Stimulated activated CD8-positive, alpha-beta memory T cell treated with anti-CD3 and anti-CD28 coated beads, Interleukin-15, amount 100 ng/mL, for 1 hour (primary cell): ENCODE measurements around the gene VWC2L.

Experiments
- DNase-seq: peaks from one replicate; pipeline ENCODE4 v3.0.0-alpha.2; 2020; ENCODE audit warnings: low read depth

The VWC2L gene

DNA sequence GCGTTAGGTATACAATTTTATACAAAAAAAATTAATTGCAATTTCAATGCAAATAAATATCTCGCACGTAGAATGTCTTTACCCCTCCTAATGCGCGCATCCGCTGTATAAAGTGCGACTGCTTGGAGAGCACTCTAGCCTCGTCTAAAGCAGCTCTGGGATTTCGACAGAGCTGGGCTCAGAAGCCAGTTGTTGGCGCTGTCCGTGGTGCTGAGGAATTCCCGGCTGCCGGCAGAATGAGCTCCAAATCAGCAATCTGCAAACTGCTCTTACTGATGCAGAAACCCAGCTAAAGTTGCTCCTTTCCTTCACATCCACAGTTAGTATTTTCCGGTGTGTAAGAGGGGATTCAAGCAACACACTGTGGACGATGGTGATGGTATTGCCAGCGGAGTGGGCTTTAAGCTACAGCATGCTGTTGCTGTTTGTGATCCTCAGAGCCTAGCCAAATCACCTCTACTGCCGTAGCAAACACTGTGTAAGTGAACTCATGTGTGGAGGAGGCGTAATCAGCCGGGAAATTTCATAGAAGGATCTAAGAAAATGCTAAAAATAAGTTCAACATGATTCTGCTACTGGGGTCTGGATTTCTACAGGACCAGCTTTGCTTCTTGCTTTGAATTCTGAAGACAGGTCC, at the start of gene VWC2L:
Gene VWC2L (plus strand): TSS at position 137 of the 637 bp plus-strand sequence. CDS start 3,140 bp downstream, outside the sequence.
- DNase-seq: no peak

DNA sequence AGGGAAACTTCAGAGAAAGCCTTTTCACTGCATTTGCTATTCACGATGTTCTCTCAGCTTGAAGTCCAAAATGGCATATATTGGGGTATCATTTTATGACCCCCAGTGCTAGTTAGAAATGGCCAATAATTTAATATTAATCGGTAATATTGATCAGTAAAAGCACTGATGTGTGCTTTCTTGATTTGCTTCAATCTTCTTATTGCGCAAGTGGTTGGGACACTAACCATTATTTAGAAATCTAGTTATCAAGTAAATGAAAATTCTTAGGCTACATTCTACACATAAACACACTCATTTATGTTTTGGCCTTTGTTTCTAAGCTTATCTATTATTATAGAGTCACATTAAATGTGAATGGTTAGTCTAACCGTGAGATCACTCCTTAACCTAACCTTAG, 49.7 kb upstream of the VWC2L start:
- no peak for DNase-seq

DNA sequence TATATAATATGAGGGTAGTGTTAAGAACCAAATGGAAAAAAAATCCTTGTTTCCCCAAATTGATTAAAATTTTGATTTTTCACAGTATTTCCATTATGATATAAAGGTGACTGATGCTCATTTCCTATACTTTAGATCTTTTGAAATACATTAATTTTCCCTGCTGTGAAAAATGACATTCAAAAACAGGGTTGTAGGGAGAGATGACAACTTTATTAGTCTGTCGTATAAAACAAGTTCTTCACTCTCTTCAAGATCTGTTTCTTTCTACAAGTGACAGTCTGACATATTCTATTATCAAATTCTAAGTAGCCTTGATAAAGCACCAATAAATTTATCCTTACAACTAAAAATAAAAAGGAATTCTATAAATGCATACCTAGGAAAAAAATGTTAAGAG, 45.3 kb upstream of the VWC2L start:
- no peak for DNase-seq

DNA sequence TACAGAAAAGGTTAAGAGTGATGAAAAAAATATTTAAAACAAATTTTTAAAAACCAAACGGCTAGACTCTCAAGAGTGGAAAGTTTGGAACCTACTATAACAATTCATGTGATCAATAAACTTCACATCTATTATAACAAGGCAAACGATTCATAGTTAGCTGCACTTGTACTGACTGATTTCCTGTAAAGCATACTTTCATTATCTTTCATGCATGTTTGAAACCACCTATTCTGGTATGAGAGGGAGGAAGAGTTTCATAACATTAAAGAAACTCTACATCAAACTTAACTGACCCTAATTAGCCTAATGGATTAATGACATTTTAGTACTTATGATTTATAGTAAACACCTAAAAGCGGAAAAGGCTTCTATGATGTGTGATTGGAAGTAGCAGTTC, 43.7 kb upstream of the VWC2L start:
- DNase-seq: no peak

DNA sequence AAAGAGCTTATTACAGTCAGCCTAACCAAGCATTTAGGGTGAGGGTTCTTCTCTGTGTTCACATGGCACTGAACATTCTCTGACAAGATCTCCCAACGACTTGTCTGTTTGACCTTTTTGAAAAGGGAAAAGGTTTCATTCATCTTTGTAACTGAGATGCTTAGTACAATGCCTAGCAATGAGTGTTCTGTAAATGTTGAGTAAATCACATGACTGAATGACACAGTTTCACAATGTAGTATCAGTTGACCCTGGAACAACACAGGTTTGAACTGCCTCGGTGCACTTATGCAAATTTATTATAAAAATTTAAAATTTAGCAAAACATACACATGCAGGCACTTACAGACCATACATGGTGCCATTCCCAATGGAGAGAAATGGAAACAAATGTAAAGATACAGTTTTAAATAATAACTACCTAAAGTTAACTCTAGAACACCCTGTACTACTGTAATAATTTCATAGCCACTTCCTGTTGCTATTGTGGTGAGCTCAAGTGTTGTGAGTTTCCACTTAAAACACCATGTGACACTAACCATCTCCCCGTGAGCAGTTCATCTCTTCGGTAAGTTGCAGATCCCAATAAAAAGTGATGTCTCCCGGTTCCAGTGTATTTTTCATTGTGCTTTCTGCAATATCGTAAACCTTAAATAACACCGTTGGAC, 34.1 kb upstream of the VWC2L start:
- no peak for DNase-seq

DNA sequence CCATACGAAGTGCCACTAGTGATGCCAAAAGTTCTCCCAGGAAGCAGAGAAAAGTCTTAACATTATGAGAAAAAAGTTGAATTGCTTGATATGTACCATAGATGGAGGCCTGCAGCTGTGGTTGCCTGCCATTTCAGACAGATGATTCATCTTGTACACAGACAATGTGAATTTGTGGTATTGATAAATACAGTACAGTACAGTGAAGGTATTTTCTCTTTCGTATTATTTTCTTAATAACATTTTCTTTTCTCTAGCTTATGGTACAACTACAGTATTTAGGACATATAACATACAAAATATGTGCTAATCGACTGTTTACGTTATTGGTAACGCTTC, 33.6 kb upstream of the VWC2L start:
- DNase-seq: no peak

DNA sequence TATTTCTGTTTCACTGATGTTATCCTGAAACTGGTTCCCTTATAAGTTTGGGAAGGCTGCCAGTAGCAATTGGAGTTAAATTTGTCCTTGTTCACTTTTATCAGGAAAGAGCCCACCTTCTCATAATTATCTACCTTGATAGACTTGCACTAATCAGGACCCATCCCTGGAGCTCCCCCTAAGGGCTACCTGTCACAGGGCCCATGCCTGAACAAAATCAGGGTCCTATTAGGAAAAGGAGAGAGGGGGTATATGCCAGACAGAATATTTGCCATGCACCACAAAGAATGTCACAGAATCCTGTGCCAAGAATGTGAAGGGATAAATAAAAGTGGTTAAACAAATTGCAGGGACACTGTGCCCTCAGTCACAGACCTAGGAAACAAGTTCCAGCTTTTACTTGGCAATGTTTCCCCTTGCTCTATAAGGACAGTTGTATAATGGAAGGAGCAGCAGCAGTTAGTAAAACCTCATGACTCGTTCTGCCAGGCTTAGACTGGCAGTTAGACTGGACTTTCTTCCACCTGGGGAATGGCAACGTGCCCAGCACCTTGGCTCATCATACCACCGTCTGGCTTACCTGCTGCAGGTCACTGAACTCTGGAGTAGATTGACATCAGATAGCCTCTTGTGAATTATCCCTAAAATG, 32.3 kb upstream of the VWC2L start:
- DNase-seq: no peak

DNA sequence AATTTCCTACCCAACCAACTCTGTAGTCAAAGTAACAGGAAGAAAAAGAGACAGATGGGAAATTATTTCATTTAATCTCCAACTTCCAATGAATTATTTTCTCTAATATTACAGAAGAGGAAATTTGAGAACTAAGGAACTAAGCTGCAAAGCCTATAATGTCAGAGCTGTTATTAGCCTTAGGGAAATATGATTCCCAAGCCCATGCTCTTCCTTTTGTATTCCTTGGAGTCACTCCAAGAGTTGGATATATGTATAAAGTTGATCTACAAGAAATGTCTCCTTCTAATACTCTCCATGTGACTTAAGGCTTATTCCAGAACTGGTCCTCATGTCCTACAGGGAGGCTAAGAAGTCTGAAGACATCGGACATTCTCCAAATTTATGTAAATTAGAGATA, 31.6 kb upstream of the VWC2L start:
- DNase-seq: no peak

DNA sequence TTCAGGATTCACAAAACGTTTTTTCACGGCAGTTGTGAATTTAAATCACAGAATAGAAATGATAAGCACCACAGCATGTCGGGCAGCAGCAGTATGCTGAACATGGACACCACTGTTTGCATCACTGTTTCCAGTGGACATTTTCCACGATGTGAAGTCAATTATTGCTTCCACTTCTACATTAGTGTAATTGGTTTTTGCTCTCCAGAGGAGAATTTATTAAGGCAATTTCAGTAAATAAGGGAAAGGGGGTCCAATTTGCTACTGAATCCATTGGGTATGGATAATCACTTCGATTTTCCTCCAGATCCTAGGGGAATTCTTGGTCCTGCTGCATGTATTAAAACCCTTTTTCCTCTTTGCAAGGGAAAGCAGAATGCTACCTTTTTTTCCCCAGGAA, 30.2 kb upstream of the VWC2L start:
- no peak for DNase-seq

DNA sequence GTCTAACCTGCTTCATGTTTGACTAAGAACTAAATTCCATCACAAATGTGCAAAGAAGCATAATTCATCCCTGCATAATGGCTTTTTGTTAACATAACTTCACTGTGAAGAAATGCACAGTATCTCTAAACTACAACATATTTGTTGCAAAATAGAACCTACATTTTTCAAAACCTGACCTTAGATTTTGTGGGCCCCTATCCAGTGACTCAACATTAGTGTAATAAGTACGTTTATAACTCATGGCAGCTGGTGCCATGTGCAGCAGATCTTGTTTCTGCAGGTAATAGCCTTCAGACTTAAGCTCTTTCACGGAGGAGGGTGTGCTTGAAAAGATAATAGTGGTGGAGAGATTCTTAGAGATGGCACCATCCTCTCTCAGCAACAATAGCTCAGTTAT, 28.6 kb upstream of the VWC2L start:
- no peak for DNase-seq

DNA sequence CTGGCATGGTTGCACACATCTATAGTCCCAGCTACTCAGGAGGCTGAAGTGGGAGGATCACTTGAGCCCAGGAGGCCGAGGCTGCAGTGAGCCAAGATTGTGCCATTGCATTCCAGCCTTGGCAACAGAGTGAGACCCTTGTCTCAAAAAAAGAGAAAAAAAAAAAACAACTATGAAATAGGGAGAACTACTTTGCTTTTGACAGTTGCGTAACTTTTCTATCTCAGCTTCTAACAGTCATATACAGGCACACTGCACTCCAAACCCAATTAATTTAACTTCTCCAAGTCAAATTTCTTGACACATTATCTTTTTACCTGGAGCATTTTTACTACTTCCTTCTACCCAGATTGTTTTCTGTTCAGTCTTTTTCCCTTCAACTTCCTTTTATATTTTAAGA, 24.1 kb upstream of the VWC2L start:
- DNase-seq: no peak

DNA sequence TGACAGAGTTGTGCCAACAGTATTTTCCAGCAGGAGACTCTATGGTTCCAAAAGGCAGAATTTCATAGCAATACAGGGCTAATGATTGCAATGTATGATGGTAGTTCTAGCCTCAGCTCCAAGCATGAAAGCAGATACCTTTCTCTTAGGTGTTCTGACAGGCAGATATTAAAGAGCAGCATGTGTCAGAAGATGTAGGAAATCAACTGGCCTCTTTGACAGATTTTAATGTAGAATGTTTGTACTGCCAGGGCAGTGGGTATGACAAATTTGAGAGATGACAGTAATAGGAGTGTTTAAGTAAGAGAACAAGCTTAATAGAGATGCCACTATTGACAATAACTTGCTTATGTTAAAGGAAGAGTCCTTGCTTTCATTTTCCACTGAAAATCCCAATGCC, 21.5 kb upstream of the VWC2L start:
- DNase-seq: no peak

DNA sequence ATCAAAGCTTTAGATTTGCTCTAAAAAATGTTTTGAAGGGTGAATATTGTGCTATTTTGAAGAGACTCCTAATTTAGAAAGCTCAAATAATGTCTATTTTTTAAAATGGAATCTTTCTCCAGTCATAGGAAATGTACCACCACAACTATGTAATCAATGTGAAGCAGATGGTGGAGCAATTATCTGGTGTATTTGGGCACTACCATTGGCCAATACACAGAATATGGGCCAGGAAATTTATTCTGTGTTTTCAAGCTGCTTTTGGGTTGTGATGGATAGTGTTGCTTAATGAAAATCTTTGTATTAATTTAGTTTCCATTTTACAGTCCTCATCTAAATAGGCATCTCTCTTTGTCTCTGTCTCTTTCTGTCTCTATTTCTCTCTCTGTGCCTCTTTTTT, 17.1 kb upstream of the VWC2L start:
- no peak for DNase-seq

DNA sequence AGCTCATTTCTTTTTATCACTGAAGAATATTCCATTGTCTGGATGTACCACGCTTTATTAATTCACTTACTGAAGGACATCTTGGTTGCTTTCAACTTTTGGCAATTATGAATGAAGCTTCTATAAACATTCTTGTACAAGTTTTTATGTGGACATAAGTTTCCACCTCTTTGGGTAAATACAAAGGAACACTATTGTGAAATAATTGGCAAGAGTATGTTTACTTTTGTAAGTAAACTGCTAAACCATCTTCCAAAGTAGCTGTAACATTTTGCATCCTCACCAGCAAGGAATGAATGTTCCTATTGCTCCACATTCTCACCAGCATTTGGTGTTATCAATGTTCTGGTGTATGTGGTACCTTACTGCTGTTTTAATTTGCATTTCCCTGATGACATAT, 15.8 kb upstream of the VWC2L start:
- DNase-seq: no peak

DNA sequence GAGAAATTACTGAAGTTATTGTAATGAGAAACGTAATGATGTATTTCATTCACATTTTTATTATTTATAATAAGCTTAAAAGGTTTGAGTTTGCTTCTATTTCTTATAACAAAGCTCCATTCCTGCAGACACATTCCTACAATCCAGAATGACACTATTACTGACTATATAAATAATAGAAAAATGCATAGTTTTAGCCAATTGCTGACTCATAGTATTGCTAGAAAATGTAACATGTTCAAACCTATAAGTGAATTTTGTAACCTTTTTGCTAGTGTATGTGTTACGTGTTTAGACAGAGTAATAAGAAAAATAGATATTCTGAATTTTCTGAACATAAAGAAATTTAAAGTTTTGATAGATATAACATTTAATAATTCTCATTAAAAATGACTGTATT, 9.3 kb upstream of the VWC2L start:
- DNase-seq: no peak

DNA sequence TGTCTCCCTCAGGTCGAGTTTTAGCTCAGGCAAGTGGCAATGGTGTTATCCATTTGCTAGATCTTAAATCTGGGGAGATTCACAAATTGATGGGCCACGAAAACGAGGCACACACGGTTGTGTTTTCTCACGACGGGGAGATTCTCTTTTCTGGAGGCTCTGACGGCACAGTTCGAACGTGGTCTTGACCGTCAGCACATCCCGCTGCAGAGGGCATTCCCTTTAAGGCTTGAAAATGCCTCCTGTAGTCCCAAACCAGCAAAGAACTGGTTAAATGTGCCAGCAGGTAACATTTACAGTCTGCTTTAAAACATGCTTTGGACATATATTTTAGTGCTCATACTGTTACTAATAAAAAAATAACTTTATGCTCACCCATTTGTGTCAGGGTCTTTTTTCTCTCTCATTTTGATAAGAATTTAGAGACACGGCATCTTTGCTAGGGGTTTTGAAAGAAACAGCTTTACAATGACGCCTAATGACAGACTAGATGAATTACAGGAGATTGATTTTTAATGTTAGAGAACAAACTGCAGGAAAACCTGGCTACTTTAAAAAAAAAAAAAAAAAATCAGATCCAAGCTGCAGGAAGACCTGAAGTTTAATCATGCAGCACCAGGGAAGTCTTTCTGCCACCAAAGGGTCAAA, 602 bp upstream of the VWC2L start:
- no peak for DNase-seq

DNA sequence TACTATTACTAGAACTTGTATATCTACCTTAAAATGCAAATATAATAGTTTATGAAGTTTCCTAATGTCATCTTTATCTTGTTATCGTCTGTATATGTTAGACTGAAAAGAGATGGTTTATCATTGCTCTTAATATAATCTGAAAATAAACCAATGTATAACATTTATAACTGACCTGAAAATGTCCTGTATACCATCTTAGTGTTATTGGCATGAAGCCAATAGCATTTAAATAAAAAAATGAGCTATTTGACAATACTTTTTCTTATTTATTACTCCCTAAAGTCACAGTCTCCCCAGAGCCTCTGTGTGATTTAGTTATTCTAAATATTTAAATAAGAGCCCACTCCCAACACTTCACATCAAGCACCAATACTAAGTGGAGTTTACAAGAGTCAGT, 1.8 kb downstream of the VWC2L start:
- no peak for DNase-seq

DNA sequence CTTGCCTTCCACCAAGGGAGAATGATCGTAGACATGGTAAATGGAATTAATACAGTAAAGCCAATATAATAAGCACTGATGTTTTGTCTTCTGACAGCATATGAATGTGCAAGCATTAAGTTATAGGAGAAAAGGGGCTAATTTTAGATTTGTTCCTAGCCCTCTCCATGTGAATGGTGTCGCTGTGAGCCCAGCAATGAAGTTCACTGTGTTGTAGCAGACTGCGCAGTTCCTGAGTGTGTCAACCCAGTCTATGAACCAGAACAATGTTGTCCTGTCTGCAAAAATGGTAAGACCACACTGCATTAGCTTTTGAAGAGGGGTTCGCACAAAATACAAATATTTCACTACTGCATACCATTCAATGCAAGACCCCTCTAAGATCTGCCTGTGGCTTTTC, 25.6 kb downstream of the VWC2L start:
- no peak for DNase-seq

DNA sequence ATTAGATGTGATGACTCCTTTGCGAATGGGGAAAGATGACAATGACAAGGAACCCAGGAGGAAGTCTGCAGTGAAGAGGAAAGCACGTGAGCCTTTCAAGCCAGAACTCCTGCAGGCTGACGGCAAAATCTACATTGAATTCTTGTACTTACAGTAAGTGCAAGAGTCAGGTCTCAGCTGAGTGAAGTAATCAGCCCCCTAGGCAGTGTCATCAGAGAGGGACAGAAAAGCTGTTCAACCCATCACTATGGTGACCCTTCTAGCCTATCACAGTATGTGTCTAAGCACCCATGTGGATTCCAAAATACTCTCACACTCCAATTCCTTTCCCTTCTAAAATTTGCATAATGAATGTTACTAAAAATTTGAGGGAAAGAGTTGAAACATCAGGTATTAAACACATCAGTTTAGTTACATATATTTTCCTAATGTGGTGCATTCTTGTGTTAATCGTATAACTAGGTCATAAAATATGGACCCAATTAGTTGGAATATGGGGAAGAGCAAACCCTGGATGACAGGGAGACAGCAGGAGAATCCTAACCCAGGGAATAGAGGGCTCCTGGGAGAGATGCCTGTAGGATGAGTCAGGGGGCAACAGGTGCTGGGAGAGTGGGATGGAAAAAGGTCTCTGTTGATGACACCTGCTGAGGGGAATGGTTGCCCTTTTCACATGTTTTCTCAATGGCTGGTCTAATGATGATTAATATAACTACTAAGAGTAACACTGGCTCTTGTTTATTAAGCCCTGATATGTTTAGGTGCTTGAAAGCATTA, 39.5 kb downstream of the VWC2L start:
- no peak for DNase-seq

DNA sequence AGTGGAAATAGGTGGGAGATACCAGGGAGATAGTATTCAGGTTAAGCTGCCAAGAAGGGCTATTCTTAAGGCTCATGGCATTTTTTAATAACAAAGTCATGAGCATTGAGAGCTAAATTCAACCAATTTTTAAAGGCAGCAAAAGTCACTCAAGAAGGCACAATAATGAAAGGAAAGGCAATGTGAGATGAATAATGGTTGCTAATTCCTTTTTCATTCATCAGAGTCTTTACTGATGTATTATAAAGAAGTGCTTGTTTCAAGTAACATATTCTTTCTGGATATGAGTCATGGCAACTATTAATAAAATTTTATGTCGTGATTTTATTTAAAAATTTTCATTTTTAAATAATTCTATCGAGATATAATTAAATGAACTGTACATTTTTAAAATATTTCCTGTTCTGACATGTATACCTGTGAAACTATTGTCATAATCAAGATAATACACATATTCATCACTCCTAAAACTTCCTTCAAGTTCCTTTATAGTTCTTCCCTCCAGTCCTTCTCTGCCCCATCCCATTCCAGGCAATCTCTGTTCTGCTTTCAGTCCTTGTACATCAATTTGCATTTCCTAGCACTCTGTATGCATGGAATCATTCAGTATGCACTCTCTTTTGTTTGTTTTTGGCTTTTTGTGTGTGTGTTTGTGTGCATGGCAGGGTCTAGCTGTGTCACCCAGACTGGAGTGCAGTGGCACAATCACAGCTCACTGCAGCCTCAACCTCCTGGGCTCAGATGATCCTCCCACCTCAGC, 40.8 kb downstream of the VWC2L start:
- DNase-seq: no peak

DNA sequence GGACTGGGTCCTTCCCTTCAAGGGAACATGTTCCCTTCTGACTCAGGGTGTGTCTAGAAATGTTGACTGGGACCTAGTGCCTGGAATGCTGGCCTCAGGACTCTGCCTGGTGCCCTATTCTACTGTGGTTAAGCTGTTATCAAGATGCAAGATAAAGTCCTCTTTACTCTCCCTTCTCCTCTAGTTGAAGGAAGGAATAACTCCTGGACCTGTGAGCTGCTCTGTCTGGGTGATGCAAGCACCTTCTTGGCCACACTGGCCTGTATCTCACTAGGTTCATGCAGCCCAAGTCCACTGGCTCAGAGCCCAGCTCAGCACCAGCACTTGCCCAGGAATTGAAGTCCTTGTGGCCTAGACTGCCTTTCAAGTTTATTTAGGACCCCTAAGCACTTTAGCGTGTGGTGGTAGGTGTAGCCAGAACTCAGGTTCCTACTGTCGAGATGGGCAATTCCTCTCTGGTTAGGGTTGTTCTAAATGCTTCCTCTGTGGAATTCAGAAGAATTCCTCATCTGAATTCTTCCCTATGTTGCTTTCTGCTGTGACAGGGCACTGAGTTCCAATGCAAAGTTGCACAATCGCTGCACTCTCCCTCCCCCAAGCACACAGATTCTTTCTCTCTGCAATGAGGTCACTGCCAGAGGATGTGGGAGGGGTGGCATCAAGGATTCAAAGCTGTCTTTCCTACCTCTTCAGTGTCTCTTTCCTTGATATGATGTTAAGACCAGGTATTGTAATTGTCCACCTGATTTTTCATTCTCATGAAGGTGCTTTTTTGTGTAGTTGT, 54.7 kb downstream of the VWC2L start:
- no peak for DNase-seq
